HCT116 (cell line): Measurements from ENCODE around the gene MED13L. TPM values are rescaled to one million over a fixed set of nuclear protein-coding genes. Genes with fewer than 3 reads are reported as not detected.

Experiments
- ATAC-seq: fragments of 200-7000 bp; cut with Tn5 transposase; 2 replicates; pipeline ENCODE4 v1.9.1; 2020; ENCODE audit warnings: mild to moderate bottlenecking, moderate library complexity
- BruUV-seq: library from RNA; stranded (reverse); fragments of 400-500 nt; replicated peaks from 2 replicates; lab custom pipeline; 2021; lab: Mats Ljungman, UMichigan
- CTCF ChIA-PET: fragments of 300-600 bp; sonication (Branson Sonifier 250); formaldehyde crosslinking; loops from one replicate; lab custom pipeline; 2021; ENCODE audit warnings: antibody characterized with exemption; lab: Charles Lee
- POLR2A ChIA-PET: fragments of 300-600, 350-600 bp; sonication (Branson Sonifier 250); formaldehyde crosslinking; loops from one replicate; lab custom pipeline; 2021; ENCODE audit warnings: antibody characterized with exemption; lab: Charles Lee
- RAD21 ChIA-PET, 2 experiments: fragments of 300-600 bp; sonication (Branson Sonifier 250); formaldehyde crosslinking; loops; one replicate each; lab custom pipeline; 2023; ENCODE audit warnings: low total read pairs in 2 of 2; ENCODE audit not compliant: uncharacterized antibody in 2 of 2, unreplicated experiment in 2 of 2, low non-redundant PET in 1 of 2; lab: Charles Lee
- DNase-seq: peaks from one replicate; pipeline ENCODE4 v3.0.0-alpha.2; 2010; ENCODE audit warnings: low read depth, low spot score
- H2AFZ ChIP-seq: fragments of 200-600 bp; shearing (Covaris generic), sonication (generic); 2 replicates; pipeline ENCODE4 v1.6.1; 2017; ENCODE audit warnings: low read depth, mixed run types, mixed read lengths, antibody characterized with exemption, low read length; ENCODE audit not compliant: poor library complexity, severe bottlenecking
- H3K27ac ChIP-seq: 2 replicates; pipeline ENCODE4 v1.5.1; 2012; ENCODE audit warnings: low read depth, low read length
- H3K27me3 ChIP-seq: fragments of 200-600 bp; sonication (generic); 2 replicates; pipeline ENCODE4 v1.6.1; 2016; ENCODE audit warnings: mixed run types, low read length, mixed read lengths; ENCODE audit not compliant: insufficient read depth
- H3K36me3 ChIP-seq, 2 experiments: fragments of 200-500 bp in 1 of 2; fragments of 200-600 bp in 1 of 2; sonication (Bioruptor generic) in 1 of 2; sonication (generic) in 1 of 2; 2 replicates each; pipeline versions ENCODE4 v1.5.1 to v1.6.1; 2014 to 2016; ENCODE audit warnings: low read length in 2 of 2, inconsistent platforms in 1 of 2, mixed read lengths in 1 of 2, mixed run types in 1 of 2; ENCODE audit not compliant: insufficient read depth in 2 of 2, control insufficient read depth in 1 of 2
- H3K4me1 ChIP-seq, 2 experiments: fragments of 200-600 bp in 1 of 2; sonication (generic) in 1 of 2; 2 replicates each; pipeline versions ENCODE4 v1.5.1 to v1.6.1; 2012 to 2017; ENCODE audit warnings: low read length in 2 of 2, inconsistent platforms in 1 of 2, mild to moderate bottlenecking in 1 of 2, mixed read lengths in 1 of 2, mixed run types in 1 of 2, moderate library complexity in 1 of 2; ENCODE audit not compliant: insufficient read depth in 2 of 2, control insufficient read depth in 1 of 2
- H3K4me2 ChIP-seq: fragments of 200-600 bp; sonication (generic); 2 replicates; pipeline ENCODE4 v1.6.1; 2017; ENCODE audit warnings: mixed run types, low read length, mixed read lengths
- H3K4me3 ChIP-seq, 2 experiments: fragments of 200-600 bp in 1 of 2; sonication (generic) in 1 of 2; replicated peaks in 1 of 2; 2 replicates each; pipeline ENCODE4 v1.5.1; 2011 to 2016; ENCODE audit warnings: low read length in 2 of 2, control low read depth in 1 of 2, low read depth in 1 of 2, mild to moderate bottlenecking in 1 of 2, mixed read lengths in 1 of 2, mixed run types in 1 of 2
- H3K79me2 ChIP-seq: fragments of 200-600 bp; sonication (generic); 2 replicates; pipeline ENCODE4 v1.6.1; 2017; ENCODE audit warnings: mild to moderate bottlenecking, mixed run types, low read length, moderate library complexity, mixed read lengths; ENCODE audit not compliant: insufficient read depth
- H3K9ac ChIP-seq: fragments of 200-600 bp; sonication (generic); 2 replicates; pipeline ENCODE4 v1.6.1; 2016; ENCODE audit warnings: low read length, mixed read lengths
- H3K9me2 ChIP-seq: fragments of 200-600 bp; sonication (generic), shearing (Covaris generic); 2 replicates; pipeline ENCODE4 v1.6.1; 2017; ENCODE audit warnings: mixed run types, mild to moderate bottlenecking, moderate library complexity; ENCODE audit not compliant: insufficient read depth
- H3K9me3 ChIP-seq, 2 experiments: fragments of 200-500 bp in 1 of 2; fragments of 200-600 bp in 1 of 2; sonication (Bioruptor generic) in 1 of 2; sonication (generic) in 1 of 2; 2 replicates each; pipeline ENCODE4 v1.6.1; 2014 to 2017; ENCODE audit warnings: low read length in 2 of 2, mixed read lengths in 2 of 2, inconsistent platforms in 1 of 2, low read depth in 1 of 2, mild to moderate bottlenecking in 1 of 2, mixed run types in 1 of 2, moderate library complexity in 1 of 2; ENCODE audit not compliant: control insufficient read depth in 1 of 2, insufficient read depth in 1 of 2
- H4K20me1 ChIP-seq: fragments of 200-600 bp; sonication (generic), shearing (Covaris generic); 2 replicates; pipeline ENCODE4 v1.6.1; 2017; ENCODE audit warnings: mixed run types, mild to moderate bottlenecking, moderate library complexity; ENCODE audit not compliant: insufficient read depth
- CEBPB ChIP-seq: IDR thresholded peaks from 2 replicates; pipeline ENCODE4 v1.6.1; 2012; ENCODE audit warnings: low read depth
- CTCF ChIP-seq, 3 experiments: fragments of 200-600 bp in 1 of 3; sonication (generic) in 1 of 3; IDR thresholded peaks in 2 of 3; conservative IDR thresholded peaks in 1 of 3; 2 replicates each; pipeline ENCODE4 v1.5.1; 2012 to 2017; ENCODE audit warnings: low read depth in 2 of 3, low read length in 2 of 3, antibody characterized with exemption in 1 of 3, borderline replicate concordance in 1 of 3, control low read depth in 1 of 3, mild to moderate bottlenecking in 1 of 3, mixed read lengths in 1 of 3, mixed run types in 1 of 3, moderate library complexity in 1 of 3; ENCODE audit not compliant: insufficient read depth in 1 of 3
- MAX ChIP-seq: IDR thresholded peaks from 2 replicates; pipeline ENCODE4 v1.6.1; 2012
- RAD21 ChIP-seq: IDR thresholded peaks from 2 replicates; pipeline ENCODE4 v1.6.1; 2012; ENCODE audit warnings: low read depth, mild to moderate bottlenecking
- SIN3A ChIP-seq: IDR thresholded peaks from 2 replicates; pipeline ENCODE4 v1.6.1; 2012; ENCODE audit warnings: low read depth
- intact Hi-C: fragments of 100-400 bp; cut with micrococcal nuclease; formaldehyde crosslinking; loops from 2 replicates; pipeline ENCODE4 v1.10.0; 2022
- total RNA-seq: library from RNA; stranded (reverse); gene quantifications from one replicate; pipeline ENCODE4 v1.2.1, GENCODE V29; 2021; ENCODE audit not compliant: unreplicated experiment

MED13L gene
- total RNA-seq, 1 experiment from 2014 or later: 176 TPM

- Histone ChIP-seq H3K4me3 (no peak overlapping the region), H3K79me2 (peaks cover 100% of the 10 kb centered on the region), H3K27me3 (no peaks in the 10 kb centered on the region), H3K9ac (peak overlapping the region; percentile 20), H3K27ac (no peak overlapping the region), H3K9me3 (no peaks in the 10 kb centered on the region), H4K20me1 (peaks cover 56% of the 10 kb centered on the region), H2AFZ (no peak overlapping the region), H3K9me2 (no peaks in the 10 kb centered on the region), H3K36me3 (no peaks in the 10 kb centered on the region), H3K4me1 (peaks cover 56 to 85% of the 10 kb centered on the region in 2 experiments), H3K4me2 (peak overlapping the region; percentile 25; the same call in 1 of the 2 replicates)
- ChIA-PET POLR2A (interaction anchor here (0.8 kb wide), 1 partner anchor 251 kb away, joined by 3 read pairs; no protein-coding TSS in a partner anchor), RAD21 (no interaction called here), CTCF (interaction anchor here (0.8 to 1.4 kb wide), 4 partner anchors 30 to 269 kb away, joined by 3 read pairs; no protein-coding TSS in a partner anchor)
- ATAC-seq (no peak), DNase-seq (no peak)
- TF ChIP-seq MAX: no peak
- TF ChIP-seq CTCF (IDR thresholded peaks at IDR 0.05 in 2 of 3, conservative IDR thresholded peaks at IDR 0.05 in 1 of 3; ENCODE audit: borderline replicate concordance in 1 of 3, insufficient read depth in 1 of 3, low read depth in 2 of 3, low read length in 2 of 3): 0 out of 6 replicates have a peak, but pooled peaks of 1 of the 3 experiments have one; percentile 0
- BruUV-seq: no TSS peak
- intact Hi-C loops: no loop called here
These were observed 10.7 kb downstream of the MED13L start for GRCh38 chr12:116266631-116267349.

GRCh38 chr12:116266168-116266601 is 11.3 kb downstream of the MED13L start:
- H4K20me1 ChIP-seq: peaks cover 53% of the 10 kb centered on the region
- no peak overlapping the region for H3K4me3 ChIP-seq
- no peak for DNase-seq
- peak overlapping the region; percentile 0; the same call in 1 of the 2 replicates for H3K9ac ChIP-seq
- H3K27ac ChIP-seq: no peak overlapping the region
- peaks cover 56 to 87% of the 10 kb centered on the region in 2 experiments for H3K4me1 ChIP-seq
- H3K4me2 ChIP-seq: peak overlapping the region; percentile 25; the same call in 1 of the 2 replicates
- no peaks in the 10 kb centered on the region for H3K9me3 ChIP-seq
- intact Hi-C loops: no loop called here
- H3K27me3 ChIP-seq: no peaks in the 10 kb centered on the region
- H3K36me3 ChIP-seq: no peaks in the 10 kb centered on the region
- ChIA-PET RAD21 (no interaction called here), POLR2A (interaction anchor here (0.8 kb wide), 1 partner anchor 251 kb away, joined by 3 read pairs; no protein-coding TSS in a partner anchor), CTCF (interaction anchor here (1.0 to 1.4 kb wide), 2 partner anchors 29 to 125 kb away, joined by 3 read pairs; no protein-coding TSS in a partner anchor)
- no peak overlapping the region for H2AFZ ChIP-seq
- H3K79me2 ChIP-seq: peaks cover 100% of the 10 kb centered on the region
- H3K9me2 ChIP-seq: no peaks in the 10 kb centered on the region
- TF ChIP-seq SIN3A: peak; percentile 27; the same call in 1 of the 2 replicates
- 0 out of 2 replicates have a peak, but pooled peaks have one; percentile 26 for TF ChIP-seq RAD21
- peak in 2 of 3 experiments; percentile 12 to 27; a peak in 2 of 6 replicates for TF ChIP-seq CTCF (IDR thresholded peaks at IDR 0.05 in 2 of 3, conservative IDR thresholded peaks at IDR 0.05 in 1 of 3; ENCODE audit: borderline replicate concordance in 1 of 3, insufficient read depth in 1 of 3, low read depth in 2 of 3, low read length in 2 of 3)
- TF ChIP-seq CEBPB: no peak
- ATAC-seq: peak; percentile 84
- no TSS peak for BruUV-seq
